ENCODE measurements around the gene RTKN.
"Not testable (repeated sequence)": the region's sequence is repeated elsewhere in the genome, so short reads cannot be mapped to it uniquely, and the experiment has no call there.

The RTKN gene

DNA sequence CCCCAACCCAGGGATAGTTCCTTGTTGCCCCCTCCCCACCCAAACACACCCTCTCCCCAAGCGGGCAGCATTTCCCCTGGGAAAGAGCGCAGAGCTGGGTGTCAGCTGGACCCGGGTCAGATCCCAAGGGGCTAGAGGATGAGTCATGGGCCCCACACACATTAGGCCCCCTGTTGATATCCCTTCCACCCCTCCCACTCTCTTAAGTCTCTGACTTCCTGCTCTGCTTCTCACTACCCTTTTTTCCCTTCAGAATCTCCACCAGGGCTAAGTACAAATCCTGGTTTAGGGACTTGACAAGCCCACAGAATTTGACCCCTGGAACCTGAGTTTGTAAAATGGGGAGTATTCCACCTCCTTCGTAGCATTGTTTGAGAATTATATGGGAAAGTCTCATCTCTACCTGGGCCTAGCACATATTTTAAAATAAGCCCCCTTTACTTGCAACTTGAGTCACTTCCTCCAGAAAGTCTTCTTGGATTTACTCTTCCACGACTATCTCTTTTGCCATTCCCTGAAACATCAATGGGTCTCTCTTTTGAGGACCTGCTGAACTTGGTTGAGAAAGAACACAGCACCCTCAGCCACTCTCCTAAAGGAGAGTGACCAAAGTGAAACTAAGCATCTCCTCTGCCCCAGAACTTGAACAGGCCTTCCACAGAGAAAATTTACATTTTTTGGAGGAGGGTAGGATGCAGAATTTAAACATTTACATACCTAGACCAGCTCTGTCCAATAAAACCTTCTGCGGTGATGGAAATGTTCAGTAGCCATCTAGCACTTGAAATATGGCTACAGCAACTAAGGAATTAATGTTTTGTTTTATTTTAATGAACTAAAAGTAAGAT lies 4.7 kb downstream of the RTKN start:
- no peak for DNase-seq

GRCh38 chr2:74436111-74436805 lies 5.5 kb downstream of the RTKN start:
- DNase-seq, result no peak

DNA sequence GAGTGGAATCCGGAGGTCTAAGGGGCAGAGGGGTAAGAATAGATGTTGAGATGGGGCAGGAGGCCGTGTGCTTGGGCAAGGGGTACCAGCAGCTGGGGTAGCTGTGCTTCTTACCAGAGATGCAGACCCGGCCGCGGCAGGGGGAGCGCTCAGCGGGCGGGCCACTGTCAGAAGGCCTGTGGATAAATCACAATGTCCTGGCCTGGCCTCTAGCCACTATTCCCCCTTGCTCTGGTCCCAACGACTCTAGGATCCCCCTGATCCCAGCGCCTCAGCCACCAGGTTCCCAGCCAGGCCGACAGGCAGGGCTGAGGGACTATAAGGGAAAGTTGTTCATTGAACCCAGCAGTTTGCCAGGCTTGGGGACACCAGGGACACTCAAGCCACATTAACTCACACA lies 11.2 kb downstream of the RTKN start:
- no peak for DNase-seq

DNA sequence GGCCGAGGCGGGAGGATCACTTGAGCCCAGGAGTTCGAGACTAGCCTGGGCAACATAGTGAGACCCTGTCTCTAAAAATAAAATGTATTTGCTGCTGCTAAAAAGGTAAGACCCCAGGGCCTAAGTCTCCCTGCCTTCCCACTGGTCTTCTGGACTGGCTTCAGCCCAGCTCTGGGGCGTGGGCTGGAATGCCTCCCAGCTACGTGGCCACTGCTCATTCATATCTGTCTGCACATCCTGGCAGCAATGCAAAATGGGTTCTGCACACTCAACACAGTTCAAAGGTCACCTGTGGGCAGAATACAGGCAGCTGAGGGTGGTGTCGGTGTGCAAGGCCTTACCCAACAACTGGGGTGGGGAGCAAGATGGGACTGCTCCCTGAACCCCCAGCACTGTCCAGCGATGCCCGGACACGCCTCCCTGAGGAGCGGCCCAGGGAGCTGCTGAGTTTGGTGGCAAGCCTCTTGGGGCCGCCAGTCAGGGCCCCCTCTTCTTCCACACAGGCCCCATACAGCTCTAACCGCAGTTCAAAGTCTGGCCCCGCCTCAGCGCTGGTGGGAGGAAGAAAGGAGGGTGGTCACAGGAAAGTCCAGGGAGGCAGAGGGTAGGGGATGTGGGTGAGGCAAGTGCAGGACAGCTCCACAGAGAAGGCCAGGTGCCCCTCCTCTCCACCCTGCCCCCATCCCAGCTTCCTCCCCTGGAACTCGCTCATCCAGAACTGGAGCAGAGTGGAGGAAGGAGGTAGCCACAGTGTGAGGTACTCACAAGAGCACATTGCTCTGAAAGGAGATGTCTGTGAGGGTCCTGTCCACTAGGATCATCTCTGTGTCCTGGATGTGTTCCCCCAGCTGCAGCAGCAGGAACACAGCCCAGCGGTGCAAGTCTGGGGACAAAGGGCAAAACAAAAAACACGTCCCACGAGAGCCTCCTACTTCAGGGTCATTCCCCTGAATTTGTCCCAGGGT lies 12.0 kb downstream of the RTKN start:
- DNase-seq, result no peak

DNA sequence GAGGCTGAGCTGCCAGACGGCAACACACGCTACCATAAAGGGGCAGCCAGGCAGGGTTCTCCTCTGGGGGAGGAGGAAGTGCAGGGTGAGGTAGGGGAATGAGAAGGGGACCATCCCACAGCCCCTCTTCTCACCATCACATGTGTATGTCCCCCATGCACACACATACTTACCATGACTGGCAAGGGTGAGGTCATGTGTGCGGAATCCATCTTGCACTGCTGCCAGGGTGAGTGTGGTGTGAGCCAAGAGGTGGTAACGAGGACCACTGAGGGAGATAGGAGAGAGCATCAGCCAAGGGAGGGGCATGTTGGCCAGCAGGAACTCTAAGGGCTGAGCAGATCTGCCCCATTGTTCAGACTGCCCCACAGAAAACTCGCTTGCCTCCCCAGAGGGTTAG lies 13.1 kb downstream of the RTKN start:
- DNase-seq, result no peak

GRCh38 chr2:74427551-74427950 lies 14.2 kb downstream of the RTKN start:
- no peak for DNase-seq

DNA sequence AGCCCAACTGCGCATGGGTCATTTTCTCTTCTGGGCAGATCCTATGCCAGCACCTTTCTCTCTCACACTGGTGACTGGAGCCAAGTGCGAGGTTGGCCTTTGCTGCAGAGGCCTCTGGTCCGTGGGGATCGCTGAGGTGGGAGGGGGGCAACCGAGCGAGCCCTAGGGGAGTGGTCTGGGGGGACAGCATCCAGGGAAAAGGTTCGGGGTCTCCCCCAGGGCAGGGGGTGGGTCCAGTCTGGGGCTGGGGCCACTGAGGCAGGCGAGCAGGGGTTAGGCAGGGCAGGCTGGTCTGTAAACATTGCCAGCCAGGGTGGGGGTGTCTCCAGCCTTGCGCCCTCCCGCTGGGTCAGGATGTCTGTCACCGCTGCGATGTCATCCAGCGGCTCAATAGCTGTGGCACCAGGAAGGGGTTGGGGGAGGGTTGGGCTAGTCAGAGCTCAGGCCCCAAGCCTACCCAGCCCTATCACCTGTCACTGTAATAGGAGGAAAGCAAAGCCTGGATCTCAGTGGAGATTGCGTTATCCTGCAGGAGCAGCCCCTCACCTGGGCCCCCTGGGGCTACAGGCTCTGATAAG lies 15.5 kb downstream of the RTKN start:
- DNase-seq, result no peak

DNA sequence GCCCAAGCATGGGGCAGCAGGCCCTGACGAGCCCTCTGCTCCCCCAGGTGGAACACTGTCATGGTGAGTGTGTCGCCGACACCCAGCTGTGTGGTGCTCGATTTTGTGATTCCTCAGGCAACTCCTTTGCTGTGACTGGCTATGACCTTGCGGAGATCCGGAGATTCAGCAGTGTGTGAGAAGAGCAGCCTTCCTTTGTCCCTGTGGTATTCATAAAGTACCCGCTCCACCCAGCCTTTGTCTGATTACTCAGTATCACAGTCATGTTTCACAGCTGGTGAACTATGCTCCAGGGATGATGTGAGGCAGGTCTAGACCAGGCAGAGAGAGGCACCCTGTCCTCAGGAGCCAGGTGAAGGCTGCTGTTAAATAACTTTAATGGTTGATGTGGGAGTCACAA lies 16.2 kb downstream of the RTKN start:
- no peak for DNase-seq

DNA sequence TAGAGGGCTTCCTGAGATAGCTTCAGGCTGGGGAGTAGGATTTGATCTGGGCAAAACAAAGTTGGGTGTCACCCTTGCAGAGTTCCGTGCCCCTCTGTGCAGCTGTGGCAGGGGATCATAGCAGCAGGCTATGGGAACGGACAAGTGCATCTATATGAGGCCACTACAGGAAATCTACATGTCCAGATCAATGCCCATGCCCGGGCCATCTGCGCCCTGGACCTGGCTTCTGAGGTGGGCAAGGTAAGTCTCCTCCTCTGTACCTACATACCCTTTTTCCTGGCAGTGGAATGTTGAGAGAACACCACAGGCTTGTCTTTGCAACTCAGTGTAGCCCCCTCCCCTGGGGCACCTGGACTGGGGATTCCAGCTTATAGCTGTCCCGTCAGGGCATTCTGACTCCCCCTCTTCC lies 16.7 kb downstream of the RTKN start:
- DNase-seq, result no peak

DNA sequence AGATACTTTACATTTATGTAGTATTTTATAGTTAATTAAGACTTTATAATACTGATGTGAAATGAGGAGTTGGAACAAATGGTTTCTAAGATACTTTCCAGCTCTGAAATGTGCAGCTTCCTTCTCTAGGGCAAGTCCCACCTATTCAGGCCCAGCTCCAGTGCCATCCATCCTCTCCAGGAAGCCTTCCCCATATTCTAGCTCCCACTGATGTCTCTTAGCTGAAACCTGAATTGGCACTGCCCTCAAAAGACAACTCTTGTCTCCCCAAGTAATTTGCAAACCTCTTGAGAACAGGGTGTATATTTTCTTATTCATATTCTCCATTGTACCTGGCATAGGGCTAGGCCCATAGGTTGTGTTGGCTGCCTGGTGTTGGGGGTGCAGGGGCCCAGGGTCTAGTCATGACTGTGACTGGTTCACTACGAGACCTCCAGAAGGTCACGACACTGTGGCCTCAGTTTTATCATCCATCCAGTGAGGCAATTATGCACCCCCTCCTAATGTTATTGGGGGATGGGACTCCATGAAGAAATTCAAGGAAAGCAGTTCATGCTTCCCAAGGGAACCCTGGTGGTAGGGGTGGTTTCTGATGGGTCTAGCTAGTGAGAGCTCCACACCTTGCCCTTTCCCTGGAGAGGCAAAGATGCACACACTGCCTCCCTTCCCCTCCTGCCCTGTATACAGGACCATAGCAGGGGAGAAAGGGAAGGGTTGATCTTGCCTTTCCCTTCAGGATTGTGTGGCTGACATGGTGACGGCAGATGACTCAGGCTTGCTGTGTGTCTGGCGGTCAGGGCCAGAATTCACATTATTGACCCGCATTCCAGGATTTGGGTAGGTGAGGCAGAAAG lies 17.4 kb downstream of the RTKN start:
- DNase-seq, result no peak

DNA sequence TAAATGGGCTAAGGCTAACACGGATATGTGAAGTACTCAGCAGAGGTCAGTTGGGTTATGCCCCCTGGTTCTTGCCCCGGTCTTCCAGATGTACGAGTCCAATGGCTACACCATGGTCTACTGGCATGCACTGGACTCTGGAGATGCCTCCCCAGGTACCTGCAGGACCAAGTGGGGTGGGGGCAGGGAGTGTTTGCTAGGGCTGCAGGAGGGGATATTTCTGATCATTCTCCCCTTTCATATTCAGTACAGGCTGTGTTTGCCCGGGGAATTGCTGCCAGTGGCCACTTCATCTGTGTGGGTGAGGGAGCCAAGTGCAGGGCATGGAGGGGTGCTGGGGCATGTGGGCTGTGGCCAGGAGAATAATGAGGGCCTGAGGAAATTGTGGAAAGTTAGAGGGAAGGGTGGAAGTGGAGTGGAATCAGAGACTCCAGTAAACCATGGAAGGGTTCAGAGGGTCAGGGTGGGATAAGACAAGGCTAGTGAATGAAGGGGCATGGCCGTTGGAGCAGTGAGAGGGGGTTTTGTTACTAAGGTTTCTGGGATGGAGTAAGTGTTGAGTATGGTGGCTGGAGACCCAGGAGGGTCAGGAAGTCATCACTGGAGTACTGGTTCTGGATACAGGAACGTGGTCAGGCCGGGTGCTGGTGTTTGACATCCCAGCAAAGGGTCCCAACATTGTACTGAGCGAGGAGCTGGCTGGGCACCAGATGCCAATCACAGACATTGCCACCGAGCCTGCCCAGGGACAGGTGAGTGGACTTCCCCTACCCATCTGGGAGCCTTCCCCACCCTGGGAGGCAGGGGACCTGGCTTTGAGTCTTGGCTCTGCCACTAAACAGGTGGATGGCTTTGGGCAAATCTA lies 18.3 kb downstream of the RTKN start:
- no peak for DNase-seq

DNA sequence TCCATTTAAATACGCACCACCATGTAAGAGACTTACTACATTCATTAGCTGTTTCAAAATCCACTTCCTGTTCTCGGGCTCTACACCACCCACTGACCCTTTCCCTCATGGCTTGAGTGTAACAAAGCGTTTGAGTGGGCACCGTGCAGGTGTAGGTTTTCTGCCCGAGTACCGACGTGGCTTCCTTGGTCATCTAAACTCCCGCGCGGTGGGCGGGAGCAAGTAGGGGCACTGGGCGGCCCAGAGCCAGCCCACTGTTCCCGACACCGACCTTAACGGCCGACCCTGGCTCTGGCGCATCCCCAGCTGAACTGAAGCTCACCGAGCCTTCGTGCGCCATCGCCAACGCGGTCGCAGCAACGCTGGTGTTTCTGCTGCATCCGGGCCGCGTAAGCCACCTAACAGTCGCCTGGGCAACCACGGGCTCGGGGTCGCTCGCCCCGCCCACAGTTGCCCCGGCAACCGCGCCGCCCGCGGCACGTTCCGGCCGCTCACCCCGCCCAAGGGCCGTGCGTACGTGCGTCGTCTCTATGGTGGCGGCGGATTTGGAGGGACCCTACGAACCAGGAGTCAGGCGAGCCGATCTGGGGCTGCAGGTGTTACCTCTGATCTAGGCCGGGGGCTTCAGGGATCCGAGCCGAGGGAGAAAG lies 20.4 kb downstream of the RTKN start, which contains the start of the genes C2orf81 and WDR54:
TSS of gene C2orf81 (minus strand) at position 399 of the 650 bp plus-strand sequence. CDS start at position 340, 59 bp downstream.
TSS of gene WDR54 (plus strand) at position 510 of the 650 bp plus-strand sequence. CDS start 424 bp downstream, outside the sequence.
- DNase-seq, result peak; percentile 94

- not testable (repeated sequence) for DNase-seq
These were observed 21.2 kb downstream of the RTKN start for GRCh38 chr2:74420443-74421103.

DNA sequence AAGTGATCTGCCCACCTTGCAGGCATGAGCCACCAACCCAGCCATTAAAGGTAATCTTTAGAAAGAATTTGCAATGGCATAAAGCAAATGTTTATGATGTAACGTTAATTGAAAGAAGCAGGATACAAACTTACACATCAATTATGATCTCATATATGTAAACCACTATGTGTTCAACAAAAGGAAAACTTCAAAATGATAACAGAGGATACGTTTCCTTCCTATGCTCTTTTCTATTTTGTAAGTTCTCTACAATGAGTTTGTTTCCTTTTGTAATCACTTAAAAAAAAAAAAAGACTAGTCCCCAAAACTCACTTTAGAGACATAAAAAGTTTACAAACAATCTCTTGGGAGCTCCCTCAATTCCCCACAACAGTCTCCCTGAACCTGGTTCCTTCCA lies 21.7 kb downstream of the RTKN start:
- DNase-seq, result no peak

- DNase-seq, result no peak
These were observed 22.4 kb downstream of the RTKN start for GRCh38 chr2:74419345-74419744.

- DNase-seq, result no peak
These were observed 23.4 kb downstream of the RTKN start for GRCh38 chr2:74418312-74418711.

DNA sequence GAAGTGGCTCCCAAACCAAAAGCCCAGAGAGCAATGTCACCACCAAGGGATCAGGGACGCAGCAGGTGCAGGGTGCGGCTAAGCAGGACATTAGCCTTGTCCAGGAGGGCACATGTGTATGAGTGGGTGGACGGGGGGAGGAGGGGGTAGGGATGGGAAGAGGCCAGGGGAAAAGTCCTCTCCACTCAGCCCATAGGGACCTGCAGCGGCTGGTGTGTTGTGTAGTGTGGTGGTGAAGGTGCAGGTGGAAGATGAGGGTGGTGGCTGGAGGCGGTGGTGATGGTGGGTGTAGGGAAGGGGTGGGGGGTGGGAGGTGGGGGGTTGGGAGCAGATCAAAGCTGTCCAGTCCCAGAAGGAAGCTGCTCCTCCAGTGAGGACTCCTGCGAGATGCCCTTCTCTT lies 24.0 kb downstream of the RTKN start:
- DNase-seq, result no peak

DNA sequence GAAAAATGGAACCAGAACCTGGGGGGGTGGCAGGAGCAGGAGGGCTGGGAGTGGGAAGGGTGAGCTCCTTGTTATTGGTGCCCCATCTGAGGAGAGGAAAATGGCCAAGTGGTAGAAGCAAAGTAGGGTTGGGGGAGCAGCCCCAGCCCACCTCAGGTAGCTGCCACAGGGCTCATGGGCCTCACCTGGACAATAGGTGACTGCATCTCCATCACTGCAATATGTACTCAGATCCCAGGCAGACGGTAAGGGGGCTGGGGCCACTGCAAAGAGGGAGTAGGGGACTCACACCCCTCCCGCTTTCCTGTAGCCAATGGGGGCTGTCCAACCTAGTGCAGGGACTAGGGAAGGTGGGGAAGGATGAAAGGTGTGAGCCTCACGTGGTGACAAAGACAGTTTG lies 24.5 kb downstream of the RTKN start:
- no peak for DNase-seq

DNA sequence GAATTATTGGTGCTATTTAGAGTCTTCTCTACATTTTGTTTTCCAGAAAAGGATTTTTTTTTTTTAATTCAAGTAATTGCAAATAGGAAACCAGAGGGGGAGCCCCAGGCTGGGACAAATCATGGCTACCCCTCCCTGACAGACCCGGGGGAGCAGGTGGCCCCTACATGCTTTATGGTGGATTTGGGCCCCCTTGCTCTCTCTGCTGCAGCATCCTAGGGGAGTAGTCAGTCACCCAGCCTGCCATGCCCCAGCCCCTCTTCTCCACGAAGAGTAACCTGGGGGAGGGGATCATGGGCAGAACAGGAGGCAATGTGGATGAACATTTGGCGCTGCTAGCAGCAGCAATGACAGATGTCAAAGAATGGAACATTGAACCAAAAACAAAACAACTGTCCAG lies 25.0 kb downstream of the RTKN start:
- DNase-seq, result no peak

Data from CD4-positive, alpha-beta T cell treated with Interferon alpha-2 for 1 hour (primary cell).